Measurements from ENCODE around the gene GOLGA6L10.
"Not testable (repeated sequence)": the region's sequence is repeated elsewhere in the genome, so short reads cannot be mapped to it uniquely, and the experiment has no call there.

GOLGA6L10 gene

GRCh38 chr15:82319522-82320278 is 29.6 kb downstream of the GOLGA6L10 start:
- in situ Hi-C loops (cut with HindIII; ENCODE audit: low sequenced_read_pairs): not testable (repeated sequence)

GRCh38 chr15:82318281-82318680 is 31.0 kb downstream of the GOLGA6L10 start:
- in situ Hi-C loops (cut with HindIII; ENCODE audit: low sequenced_read_pairs): not testable (repeated sequence)

DNA sequence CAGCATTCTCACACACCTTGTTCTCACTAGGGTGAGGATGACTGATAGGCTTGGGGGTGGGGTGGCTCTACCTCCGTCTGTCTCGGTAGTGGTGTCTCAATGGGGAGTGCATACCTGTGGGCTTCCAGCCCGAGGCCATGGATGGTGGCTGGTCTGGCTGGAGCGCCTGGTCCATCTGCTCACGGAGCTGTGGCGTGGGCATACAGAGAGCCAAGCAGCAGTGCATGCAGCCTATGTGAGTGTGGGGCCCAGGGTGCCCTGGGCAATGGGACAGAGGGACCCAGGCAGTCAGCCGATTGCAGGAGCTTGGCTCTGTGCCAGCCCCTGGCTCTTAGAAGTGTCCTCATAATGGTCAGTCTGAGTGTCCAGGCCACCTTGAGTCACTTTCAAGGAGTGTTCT is 31.8 kb downstream of the GOLGA6L10 start:
- in situ Hi-C loops (cut with HindIII; ENCODE audit: low sequenced_read_pairs): not testable (repeated sequence)

DNA sequence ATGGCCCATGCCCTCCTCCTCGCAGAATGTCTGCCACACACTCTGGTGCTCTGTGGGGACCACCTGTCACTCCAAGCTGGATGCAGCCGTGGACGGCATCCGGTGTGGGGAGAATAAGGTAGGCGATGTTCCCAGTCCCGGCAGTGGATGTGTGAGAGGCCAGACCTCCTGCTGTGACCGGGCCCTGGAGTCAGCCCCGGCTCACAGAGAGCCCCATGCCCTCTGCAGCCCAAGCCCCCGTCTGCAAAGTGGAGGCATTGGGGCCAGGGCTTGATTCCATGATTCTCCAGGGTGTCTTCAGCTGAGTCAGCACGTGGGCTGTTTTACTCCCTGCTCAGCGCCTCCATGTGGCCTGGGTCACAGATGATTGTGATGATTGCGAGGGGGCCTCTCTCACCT is 32.2 kb downstream of the GOLGA6L10 start:
- in situ Hi-C loops (cut with HindIII; ENCODE audit: low sequenced_read_pairs): no loop called here

DNA sequence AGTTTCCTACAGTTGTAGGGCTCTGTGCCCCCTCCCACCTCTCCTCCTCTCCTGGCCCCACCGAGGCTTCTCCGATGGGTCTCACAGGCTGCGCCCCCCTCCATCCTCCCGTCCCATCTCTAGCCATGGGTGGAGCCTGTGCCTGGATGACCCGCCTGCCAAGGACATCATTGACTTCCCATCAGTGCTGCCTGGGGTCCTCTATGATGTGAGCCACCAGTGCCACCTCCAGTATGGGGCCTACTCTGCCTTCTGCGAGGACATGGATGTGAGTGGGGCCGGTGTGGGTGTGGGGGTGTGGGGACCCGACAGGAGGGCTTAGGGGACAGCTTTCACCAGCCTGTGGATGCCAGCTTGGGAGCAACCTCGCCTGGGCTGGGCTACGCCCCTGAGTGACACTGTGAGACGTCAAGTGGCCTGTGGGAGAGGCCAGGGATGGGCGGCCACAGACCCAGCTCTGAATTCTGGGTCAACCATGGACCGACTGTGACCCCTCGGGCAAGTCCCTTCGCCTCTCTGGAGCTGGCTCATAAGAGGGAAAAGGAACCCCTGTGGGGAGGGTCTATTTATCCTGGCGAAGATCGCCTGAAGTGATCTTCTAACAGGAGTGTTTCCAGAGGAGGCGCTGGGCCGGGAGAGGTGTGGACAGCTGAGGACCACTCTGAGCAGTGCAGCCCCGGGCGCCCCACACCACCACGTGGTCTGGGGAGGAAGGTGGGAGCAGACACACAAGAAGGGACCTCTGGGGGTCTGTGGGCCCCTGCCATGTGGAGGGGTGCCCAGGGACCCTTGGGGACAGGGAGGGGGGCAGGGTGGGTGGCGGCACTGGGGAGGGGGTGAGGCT is 32.8 kb downstream of the GOLGA6L10 start:
- in situ Hi-C loops (cut with HindIII; ENCODE audit: low sequenced_read_pairs): not testable (repeated sequence)

DNA sequence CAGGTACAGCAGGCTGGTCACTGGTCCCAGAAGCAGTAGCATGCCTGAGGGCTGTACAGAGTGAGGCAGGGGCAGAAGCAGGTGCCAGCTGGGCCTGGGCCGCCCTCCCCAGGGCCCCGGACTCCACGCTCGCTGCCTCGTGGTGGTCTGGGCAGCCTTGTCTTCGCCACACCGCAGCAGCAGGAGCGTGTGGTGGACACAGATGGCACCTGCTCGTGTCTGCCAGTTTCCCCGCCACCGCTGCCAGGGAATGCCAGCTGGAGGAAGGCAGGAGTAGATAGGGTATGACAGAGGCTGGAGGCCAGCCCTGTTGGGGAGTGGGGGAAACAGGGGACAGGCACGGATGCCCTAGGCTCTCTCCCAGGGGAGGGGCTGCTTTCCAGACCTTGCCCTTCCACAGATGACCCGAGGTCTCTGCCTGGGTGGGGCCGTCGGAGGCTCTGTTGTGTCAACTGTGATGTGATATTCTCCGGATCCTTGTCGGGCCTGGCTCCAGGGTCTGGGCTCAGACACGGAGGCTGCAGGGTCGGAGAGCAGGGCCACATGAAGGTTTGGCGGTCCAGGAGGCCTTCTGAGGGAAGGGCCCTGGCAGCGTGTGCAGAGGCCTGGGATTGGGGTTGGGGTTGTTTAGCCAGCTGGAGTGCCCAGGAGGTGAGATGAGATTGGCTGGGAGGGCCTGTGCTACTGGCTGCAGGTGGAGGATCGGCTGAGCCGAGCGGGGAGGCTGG is 33.6 kb downstream of the GOLGA6L10 start:
- in situ Hi-C loops (cut with HindIII; ENCODE audit: low sequenced_read_pairs): no loop called here

DNA sequence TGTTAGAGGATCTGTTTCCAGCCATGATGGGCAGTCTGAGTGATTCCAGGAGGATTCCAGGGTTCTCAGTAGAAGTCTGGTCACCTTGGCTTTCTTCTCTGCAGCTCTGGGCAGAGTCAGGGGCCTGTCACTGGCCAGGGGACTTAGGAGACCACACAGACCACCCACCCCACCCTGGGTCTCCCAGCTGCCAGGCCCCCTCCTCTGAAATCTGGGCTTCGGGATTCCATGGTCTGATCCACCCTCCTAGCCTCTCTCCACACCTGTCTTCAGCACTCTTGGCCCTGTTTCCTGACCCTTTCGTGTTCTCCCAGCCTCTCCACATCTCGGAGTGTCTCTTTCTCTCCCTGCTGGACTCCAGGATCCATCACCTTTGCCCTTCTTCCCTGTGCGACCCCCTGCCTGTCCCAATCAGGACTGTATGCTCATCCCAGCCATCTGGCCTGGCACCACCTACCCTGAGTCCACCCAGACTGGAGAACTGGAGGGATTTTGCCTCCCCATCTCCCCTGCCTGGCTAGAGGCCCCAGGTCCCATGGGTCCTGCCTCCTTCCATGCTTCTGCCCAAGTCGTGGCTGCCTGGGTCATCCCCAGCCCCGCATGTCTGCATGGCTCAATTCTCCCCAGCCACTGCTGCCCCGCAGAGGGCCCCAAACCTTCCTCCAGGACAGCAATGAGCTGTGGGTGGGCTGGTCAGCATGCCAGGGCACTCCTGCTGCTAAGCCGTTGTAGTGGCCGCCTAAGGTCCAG is 34.3 kb downstream of the GOLGA6L10 start:
- in situ Hi-C loops (cut with HindIII; ENCODE audit: low sequenced_read_pairs): no loop called here

GRCh38 chr15:82313951-82314768 is 35.1 kb downstream of the GOLGA6L10 start:
- in situ Hi-C loops (cut with HindIII; ENCODE audit: low sequenced_read_pairs): not testable (repeated sequence)

- in situ Hi-C loops (cut with HindIII; ENCODE audit: low sequenced_read_pairs): no loop called here
Observed at GRCh38 chr15:82313446-82313845, 35.8 kb downstream of the GOLGA6L10 start.

GRCh38 chr15:82312586-82313349 is 36.5 kb downstream of the GOLGA6L10 start:
- in situ Hi-C loops (cut with HindIII; ENCODE audit: low sequenced_read_pairs): no loop called here

- in situ Hi-C loops (cut with HindIII; ENCODE audit: low sequenced_read_pairs): not testable (repeated sequence)
Observed at GRCh38 chr15:82311321-82311720, 38.0 kb downstream of the GOLGA6L10 start.

GRCh38 chr15:82309802-82310201 is 39.5 kb downstream of the GOLGA6L10 start:
- in situ Hi-C loops (cut with HindIII; ENCODE audit: low sequenced_read_pairs): no loop called here

DNA sequence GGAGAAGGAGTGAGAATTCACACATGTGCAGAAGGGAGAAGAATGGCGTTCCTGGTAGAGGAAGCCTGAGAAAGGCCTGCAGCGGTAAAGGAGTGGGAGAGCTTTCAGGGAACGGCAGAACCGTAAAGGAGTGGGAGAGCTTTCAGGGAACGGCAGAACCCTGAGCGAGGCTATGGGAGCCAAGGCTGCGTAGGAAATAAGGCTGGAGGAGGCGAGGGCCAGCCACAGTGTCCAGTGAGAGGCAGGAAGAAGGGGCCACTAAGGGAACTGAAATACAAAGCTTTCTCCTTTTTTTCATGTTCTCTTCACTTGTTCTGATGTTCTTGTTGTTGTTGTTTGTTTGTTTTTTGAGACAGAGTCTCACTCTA is 41.6 kb downstream of the GOLGA6L10 start:
- in situ Hi-C loops (cut with HindIII; ENCODE audit: low sequenced_read_pairs): no loop called here

DNA sequence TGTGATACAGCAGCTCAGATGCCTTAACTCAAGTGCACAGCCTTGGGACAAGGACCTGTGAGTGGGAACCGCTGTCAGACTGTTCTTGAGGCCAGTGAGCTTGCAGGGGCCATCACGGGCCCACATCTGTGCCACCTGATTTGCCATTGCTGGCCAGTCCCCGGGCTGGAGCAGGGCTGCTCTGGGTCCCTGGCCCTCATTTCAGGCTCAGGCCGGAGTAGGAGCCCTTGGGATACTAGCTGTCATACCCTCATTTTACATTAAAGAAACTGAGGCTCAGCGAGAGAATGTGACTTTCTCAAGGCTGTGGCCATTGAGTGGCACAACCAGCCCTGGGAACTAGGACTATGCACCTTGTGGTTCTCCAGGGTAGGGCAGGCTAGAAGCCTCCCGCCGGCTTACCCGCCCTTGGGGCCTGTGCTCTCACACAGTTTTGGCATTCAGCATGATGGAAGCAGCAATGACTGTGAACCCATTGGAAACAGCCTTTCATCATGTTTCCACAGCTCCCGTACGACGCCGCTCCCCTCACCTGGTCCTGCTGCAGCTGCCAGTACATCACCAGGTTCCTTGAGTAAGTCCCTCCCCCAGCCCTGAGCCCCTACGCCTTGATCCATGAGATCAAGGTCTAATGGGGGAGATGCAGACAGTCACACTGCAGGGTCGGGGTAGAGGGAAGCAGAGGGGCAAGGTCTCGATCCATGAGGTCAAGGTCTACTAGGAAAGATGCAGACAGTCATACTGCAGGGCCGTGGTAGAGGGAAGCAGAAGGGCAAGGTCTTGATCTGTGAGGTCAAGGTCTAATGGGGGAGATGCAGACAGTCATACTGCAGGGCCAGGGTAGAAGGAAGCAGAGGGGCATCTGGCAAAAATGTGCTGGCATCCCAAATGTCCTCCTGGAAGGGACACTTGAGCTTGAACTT is 42.2 kb downstream of the GOLGA6L10 start:
- in situ Hi-C loops (cut with HindIII; ENCODE audit: low sequenced_read_pairs): no loop called here

GRCh38 chr15:82305621-82306048 is 43.6 kb downstream of the GOLGA6L10 start:
- in situ Hi-C loops (cut with HindIII; ENCODE audit: low sequenced_read_pairs): no loop called here

GRCh38 chr15:82304778-82305090 is 44.5 kb downstream of the GOLGA6L10 start:
- in situ Hi-C loops (cut with HindIII; ENCODE audit: low sequenced_read_pairs): no loop called here

- in situ Hi-C loops (cut with HindIII; ENCODE audit: low sequenced_read_pairs): no loop called here
Observed at GRCh38 chr15:82303956-82304777, 45.1 kb downstream of the GOLGA6L10 start.

All from endothelial cell of hepatic sinusoid (primary cell).